ENCODE measurements around the gene RTN1.

DNA sequence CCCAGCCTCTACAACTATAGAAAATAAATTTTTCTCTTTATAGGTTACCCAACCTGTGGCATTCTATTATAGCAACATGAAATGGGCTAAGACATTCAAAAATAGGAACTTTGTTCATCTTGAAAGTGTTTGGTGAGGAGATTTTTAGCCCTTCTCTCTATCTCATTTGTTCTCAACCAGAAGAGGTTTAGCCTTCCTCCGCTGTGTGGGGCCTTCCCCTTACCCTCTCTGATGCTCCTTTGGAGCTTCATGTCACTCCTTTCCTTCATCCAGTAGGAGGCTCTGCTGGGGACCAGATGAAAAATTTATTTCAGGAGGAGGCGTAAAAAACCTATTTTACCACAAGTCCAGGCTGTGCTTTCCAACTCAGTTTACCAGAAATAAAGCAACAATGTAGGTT lies 94.1 kb downstream of the RTN1 start:
- no peak for TF ChIP-seq EP300 (IDR thresholded peaks at IDR 0.05; ENCODE audit: borderline replicate concordance in 1 of 2, low read depth in 1 of 2, low read length in 1 of 2)
- no peak for TF ChIP-seq REST (IDR thresholded peaks at IDR 0.05; ENCODE audit: low read depth, low read length)
- no peak for TF ChIP-seq PBX3 (IDR thresholded peaks at IDR 0.05)
- TF ChIP-seq, protein P1, sequence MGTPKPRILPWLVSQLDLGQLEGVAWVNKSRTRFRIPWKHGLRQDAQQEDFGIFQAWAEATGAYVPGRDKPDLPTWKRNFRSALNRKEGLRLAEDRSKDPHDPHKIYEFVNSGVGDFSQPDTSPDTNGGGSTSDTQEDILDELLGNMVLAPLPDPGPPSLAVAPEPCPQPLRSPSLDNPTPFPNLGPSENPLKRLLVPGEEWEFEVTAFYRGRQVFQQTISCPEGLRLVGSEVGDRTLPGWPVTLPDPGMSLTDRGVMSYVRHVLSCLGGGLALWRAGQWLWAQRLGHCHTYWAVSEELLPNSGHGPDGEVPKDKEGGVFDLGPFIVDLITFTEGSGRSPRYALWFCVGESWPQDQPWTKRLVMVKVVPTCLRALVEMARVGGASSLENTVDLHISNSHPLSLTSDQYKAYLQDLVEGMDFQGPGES (IDR thresholded peaks at IDR 0.05; ENCODE audit: low read depth, low read length) = no peak
- no peak for TF ChIP-seq EZH2phosphoT487 (IDR thresholded peaks at IDR 0.05; ENCODE audit: borderline replicate concordance, low read depth)
- TF ChIP-seq POLR2AphosphoS5 (IDR thresholded peaks at IDR 0.05; ENCODE audit: low read depth, low read length) = no peak
- TF ChIP-seq, protein P2, sequence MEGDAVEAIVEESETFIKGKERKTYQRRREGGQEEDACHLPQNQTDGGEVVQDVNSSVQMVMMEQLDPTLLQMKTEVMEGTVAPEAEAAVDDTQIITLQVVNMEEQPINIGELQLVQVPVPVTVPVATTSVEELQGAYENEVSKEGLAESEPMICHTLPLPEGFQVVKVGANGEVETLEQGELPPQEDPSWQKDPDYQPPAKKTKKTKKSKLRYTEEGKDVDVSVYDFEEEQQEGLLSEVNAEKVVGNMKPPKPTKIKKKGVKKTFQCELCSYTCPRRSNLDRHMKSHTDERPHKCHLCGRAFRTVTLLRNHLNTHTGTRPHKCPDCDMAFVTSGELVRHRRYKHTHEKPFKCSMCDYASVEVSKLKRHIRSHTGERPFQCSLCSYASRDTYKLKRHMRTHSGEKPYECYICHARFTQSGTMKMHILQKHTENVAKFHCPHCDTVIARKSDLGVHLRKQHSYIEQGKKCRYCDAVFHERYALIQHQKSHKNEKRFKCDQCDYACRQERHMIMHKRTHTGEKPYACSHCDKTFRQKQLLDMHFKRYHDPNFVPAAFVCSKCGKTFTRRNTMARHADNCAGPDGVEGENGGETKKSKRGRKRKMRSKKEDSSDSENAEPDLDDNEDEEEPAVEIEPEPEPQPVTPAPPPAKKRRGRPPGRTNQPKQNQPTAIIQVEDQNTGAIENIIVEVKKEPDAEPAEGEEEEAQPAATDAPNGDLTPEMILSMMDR (IDR thresholded peaks at IDR 0.05) = no peak
- no peak for TF ChIP-seq GABPA (IDR thresholded peaks at IDR 0.05; ENCODE audit: low read depth)
